Embryonic facial prominence (tissue), 1 donor: Measurements from ENCODE around the gene PSD.

Source experiments
- DNase-seq: peaks from one replicate; pipeline ENCODE4 v3.0.0-alpha.2; 2016; ENCODE audit errors: extremely low spot score

The PSD gene

DNA sequence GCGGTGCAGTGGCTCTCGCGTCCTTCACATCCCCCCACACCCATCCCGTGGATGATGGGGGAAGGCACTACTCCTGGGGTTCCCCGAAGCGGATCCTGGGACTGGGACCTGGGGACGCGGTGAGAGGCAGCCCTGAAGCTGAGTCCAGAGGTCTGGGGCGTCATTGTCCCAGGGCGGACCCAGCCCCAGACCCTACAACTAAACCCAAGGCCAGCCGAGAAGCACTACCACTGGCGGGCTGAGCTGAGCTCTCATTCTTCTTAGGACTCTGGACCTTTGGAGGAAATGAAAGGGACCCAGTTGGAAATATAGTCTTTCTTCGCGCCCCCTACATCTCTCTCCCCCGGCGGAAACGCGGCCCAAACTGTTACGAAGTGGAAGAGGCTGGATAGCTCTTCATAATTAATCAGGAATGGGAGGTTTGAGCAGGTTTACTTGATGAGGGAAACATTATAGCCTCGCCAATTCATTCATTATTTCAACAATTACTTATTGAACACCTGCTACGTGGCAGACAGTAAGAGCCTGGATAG lies 1.7 kb upstream of the PSD start:
- DNase-seq = no peak

DNA sequence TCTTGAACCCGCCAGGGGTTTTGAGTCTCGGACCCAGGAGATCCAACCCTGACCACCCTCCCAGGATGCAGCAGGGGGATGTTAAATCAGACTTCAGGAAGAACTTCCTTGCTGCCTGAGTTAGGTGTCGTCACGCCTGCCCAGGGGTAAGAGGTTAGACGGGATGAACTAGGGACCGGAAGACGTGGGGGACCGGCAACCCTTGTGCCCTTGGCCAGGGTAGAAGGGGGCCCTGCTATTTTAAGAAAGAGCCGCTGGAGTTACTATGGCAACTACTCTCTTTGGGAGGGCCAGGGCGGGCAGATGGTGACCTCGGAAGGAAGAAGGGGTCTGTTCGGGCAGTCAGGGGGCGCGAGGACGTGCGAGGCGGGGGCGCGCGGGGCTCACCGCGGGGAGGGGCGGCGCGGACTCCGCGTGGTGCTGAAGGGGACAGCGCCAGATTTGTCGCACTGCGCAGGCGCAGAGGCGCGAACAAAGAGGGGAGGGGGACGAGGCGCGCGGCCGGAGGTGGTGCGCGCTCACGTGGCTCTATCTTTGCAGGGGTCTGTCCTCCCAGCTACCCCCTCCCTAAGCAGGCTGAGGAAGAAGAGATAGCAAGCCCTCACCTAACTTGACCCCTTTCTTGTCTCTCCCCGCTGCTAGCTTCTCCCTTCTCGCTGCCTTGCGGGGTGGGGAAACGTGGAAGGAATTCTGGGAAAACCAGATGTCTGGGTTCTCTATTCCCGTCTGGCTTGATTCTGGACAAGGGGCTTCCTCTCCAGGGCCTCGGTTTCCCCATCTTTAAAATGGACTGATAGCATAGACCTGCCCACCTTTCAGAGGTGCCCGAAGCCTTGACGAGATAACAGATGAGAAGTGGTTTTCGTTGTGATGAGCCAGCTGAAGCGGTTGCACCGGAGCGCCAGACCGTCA lies 940 bp upstream of the PSD start:
- no peak for DNase-seq

- DNase-seq = no peak
Measured at GRCh38 chr10:102416695-102417094, 1.9 kb downstream of the PSD start.

DNA sequence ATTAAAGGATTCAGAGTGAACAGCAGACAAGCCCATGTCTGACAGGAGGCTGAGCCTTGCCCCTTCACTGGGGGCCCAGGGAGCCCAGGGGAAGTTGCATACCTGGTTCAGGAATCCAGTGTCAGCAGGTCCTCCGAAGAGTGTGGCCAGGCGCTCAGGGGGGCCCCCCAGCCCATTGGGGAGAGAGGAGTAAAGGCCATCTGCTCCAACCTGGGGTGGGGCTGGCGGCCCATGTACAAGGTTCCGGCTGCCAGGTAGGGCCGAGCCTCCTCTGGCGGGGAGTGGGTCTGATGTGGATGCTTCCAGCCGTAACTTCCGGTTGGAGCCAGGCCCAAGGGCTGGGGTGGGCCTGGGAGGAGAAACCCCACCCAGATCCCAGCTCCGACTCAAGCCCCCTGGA lies 2.3 kb downstream of the PSD start:
- no peak for DNase-seq

- no peak for DNase-seq
Measured at GRCh38 chr10:102414749-102415148, 3.8 kb downstream of the PSD start.

GRCh38 chr10:102413806-102414561 lies 4.6 kb downstream of the PSD start:
- no peak for DNase-seq

DNA sequence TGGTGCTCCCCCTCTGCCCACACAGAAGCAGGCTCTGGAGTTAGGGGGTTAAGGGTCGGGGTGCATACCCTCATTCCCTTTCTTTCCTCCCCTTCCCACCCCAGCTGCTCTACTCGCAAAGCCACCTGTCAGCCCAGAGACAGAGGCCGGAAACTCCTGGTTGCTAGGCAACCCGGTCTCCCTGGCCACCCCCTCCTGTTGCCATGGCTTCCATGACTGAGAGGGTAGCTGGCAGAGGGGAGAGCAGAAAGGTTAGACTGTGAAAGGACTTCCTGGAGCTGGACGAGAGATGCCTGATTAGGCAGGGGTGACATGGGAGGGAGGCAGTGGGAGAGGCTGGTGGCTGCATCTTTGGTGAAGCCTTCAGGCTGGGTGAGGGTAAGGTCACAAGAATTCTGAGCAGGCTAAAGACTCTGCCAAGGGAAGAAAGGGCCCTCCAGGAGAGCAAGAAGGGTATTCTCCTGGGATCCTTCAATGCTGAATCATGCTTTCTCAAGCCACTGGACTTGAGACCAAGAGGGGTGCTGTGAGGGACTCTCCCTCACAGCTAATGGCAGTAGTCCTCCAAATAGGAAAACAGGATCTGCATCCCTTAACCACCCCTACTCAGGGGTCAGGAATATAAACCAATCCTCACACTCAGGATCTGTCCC lies 5.4 kb downstream of the PSD start:
- no peak for DNase-seq

- no peak for DNase-seq
Measured at GRCh38 chr10:102412293-102412692, 6.3 kb downstream of the PSD start.

DNA sequence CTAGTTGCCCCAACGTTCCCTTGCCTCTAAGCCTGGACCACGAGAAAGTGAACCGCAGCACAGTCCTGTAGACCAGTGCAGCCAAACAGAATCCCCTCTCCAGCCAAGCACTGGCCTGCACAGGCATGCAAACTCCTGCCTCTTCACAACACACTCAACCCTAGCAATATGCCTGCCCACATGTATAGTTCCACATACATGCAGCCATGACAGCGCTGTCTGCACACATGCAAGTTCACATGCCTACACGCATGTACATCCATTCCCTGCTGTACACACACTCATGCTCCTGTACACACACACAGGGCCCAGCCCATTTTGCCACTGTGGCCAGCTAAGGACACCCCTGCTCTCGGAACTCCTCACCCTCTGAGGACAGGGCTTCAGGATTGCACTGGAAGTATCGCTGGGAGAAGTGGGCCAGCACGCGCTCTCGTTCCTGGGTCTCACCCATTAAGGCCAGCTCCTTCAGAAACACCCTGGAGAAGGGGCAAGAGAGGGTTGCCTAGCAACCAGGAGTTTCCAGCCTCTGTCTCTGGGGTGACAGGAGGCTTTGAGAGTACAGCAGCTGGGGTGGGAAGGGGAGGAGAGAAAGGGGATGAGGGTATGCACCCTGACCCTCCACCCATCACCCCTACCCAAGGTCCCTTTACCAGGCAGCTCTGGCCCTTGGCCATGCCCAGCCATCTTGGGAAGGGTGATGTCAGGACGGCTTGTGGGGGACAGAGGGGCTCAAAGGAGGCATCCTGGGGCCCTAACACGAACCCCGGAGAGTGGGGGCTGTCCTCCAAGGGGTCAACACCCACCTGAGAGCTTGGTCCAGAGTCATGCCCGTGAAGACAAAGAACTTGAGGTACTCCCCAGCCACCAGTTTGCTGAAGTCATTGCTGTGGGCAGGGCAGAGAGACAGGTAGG lies 7.0 kb downstream of the PSD start:
- no peak for DNase-seq

GRCh38 chr10:102410429-102411073 lies 8.0 kb downstream of the PSD start:
- peak; percentile 40 for DNase-seq

GRCh38 chr10:102409604-102410428 lies 8.8 kb downstream of the PSD start:
- DNase-seq = no peak

GRCh38 chr10:102408728-102409603 lies 9.6 kb downstream of the PSD start:
- DNase-seq = peak; percentile 58

GRCh38 chr10:102408131-102408727 lies 10.4 kb downstream of the PSD start:
- no peak for DNase-seq

DNA sequence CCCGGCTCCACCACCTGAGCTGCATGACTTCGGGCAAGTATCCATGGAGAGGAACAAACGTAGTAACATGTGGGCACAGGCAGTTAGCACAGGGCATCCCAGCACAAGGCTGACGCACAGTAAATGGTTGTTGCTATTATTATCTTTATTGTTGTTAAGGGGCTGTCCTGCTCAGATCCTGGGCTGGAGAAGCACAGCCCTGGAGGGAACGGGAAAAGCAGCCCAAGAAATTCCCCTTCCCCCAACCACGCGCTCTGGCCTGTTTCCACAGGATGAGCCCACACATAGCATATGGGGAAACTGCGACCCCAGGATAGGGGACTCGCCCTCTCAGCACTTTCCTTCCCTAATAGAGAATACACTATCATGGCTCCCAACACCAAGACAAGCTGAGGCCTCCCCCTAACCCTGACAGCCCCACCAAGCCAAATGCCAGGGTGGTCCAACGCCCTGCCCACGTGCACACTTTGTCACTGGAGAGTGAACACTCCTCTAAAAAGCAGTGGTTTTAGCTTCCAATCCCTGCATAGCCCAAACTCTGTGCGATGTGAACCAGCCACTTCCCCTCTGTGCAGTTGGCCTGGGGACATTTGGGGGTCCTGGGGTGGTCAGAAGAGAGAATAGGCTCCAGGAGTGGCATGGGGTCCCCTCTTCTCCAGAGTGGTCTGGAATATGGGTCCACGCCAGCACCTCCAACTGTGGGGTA lies 11.0 kb downstream of the PSD start:
- no peak for DNase-seq

DNA sequence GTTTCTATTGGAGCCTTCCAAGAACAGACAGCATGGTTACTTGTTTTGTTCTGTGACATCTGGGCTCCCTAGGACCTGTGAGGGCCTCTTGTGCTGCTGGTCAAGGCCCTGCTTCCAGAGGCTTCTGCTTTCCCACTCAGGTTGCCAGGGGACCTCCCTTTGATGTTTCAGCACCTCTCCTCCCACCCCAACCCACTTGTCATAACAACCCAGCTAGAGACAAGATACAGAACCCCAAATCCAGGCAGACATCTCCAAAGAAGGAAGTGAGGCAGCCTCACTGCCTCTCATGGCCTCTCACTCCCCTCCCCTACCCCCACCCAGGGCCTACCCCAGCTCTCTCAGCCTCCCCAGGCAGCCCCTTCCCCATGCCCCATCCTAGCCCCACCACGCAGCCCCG lies 11.8 kb downstream of the PSD start:
- DNase-seq = no peak

DNA sequence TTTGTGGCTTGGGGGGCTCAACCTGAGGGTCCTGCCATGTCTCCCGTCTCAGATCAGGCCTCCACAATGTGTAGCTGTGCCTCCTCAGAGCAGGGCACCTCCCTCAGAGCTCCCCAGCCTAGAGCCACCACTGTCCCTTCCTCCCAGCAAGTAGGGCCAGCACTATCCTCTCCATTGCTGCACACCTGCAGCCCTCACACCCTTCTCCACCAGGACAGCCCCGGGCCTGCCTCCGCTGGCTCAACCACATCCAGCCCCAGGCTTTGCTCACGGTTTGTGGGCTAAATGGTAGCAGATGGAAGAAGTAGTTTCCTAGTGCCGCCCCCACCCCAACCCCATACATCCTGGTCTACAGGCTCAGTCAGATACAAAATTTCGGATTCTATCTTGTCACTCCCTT lies 13.0 kb downstream of the PSD start:
- no peak for DNase-seq

- no peak for DNase-seq
Measured at GRCh38 chr10:102405108-102405571, 13.4 kb downstream of the PSD start.
